OCI-LY7 (cell line): ENCODE results near the gene FLACC1. TPM values are rescaled to one million over a fixed set of nuclear protein-coding genes. Genes with fewer than 3 reads are reported as not detected.
"Not testable (repeated sequence)": the region's sequence is repeated elsewhere in the genome, so short reads cannot be mapped to it uniquely, and the experiment has no call there.

Source experiments
- BruUV-seq: library from RNA; stranded (reverse); fragments of 400-500 nt; replicated peaks from 2 replicates; lab custom pipeline; 2021; lab: Mats Ljungman, UMichigan
- CTCF ChIA-PET: fragments of 300-600 bp; sonication (Branson Sonifier 250); formaldehyde crosslinking; loops from one replicate; lab custom pipeline; 2022; ENCODE audit warnings: antibody characterized with exemption; ENCODE audit not compliant: unreplicated experiment; lab: Charles Lee
- POLR2A ChIA-PET: fragments of 300-600 bp; sonication (Branson Sonifier 250); formaldehyde crosslinking; loops from one replicate; lab custom pipeline; 2022; ENCODE audit warnings: antibody characterized with exemption; lab: Charles Lee
- DNase-seq: peaks from one replicate; pipeline ENCODE4 v3.0.0-alpha.2; 2015; ENCODE audit warnings: low spot score
- H2AFZ ChIP-seq: fragments of 200-600 bp; sonication (generic), shearing (Covaris generic); 2 replicates; pipeline ENCODE4 v1.6.1; 2014; ENCODE audit warnings: mild to moderate bottlenecking, antibody characterized with exemption, low read length, moderate library complexity
- H3K27ac ChIP-seq: fragments of 200-600 bp; sonication (generic); 2 replicates; pipeline ENCODE4 v1.5.1; 2014; ENCODE audit warnings: mixed run types, low read depth, mild to moderate bottlenecking, moderate library complexity, low read length, inconsistent platforms; ENCODE audit not compliant: poor library complexity, severe bottlenecking
- H3K36me3 ChIP-seq: fragments of 200-600 bp; sonication (generic); 2 replicates; pipeline ENCODE4 v1.6.1; 2014; ENCODE audit warnings: mild to moderate bottlenecking, antibody characterized with exemption, low read length, moderate library complexity, mixed read lengths; ENCODE audit not compliant: insufficient read depth
- H3K4me1 ChIP-seq: fragments of 200-600 bp; sonication (generic); 2 replicates; pipeline ENCODE4 v1.5.1; 2014; ENCODE audit warnings: mild to moderate bottlenecking, low read length; ENCODE audit not compliant: insufficient read depth, poor library complexity, severe bottlenecking
- H3K4me2 ChIP-seq: fragments of 200-600 bp; sonication (generic); 2 replicates; pipeline ENCODE4 v1.6.1; 2014; ENCODE audit warnings: mild to moderate bottlenecking, low read length
- H3K4me3 ChIP-seq: fragments of 200-600 bp; sonication (generic); 2 replicates; pipeline ENCODE4 v1.5.1; 2014; ENCODE audit warnings: mild to moderate bottlenecking, low read depth, low read length; ENCODE audit not compliant: poor library complexity, severe bottlenecking
- H3K79me2 ChIP-seq: fragments of 200-600 bp; sonication (generic); 2 replicates; pipeline ENCODE4 v1.6.1; 2016; ENCODE audit warnings: low read depth, mild to moderate bottlenecking, low read length, moderate library complexity, mixed read lengths; ENCODE audit not compliant: insufficient read depth
- H3K9me2 ChIP-seq: fragments of 200-600 bp; sonication (generic); 2 replicates; pipeline ENCODE4 v1.6.1; 2016; ENCODE audit warnings: mild to moderate bottlenecking, low read length, mixed read lengths; ENCODE audit not compliant: insufficient read depth
- H3K9me3 ChIP-seq: fragments of 200-600 bp; sonication (generic); 2 replicates; pipeline ENCODE4 v1.6.1; 2014; ENCODE audit warnings: mild to moderate bottlenecking, mixed run types, low read length, mixed read lengths
- H4K20me1 ChIP-seq: fragments of 200-600 bp; sonication (generic); 2 replicates; pipeline ENCODE4 v1.6.1; 2014; ENCODE audit warnings: mild to moderate bottlenecking, antibody characterized with exemption, low read length, moderate library complexity, mixed read lengths; ENCODE audit not compliant: insufficient read depth
- EZH2phosphoT487 ChIP-seq: fragments of 200-600 bp; sonication (generic); IDR thresholded peaks from 2 replicates; pipeline ENCODE4 v1.6.1; 2018; ENCODE audit warnings: low read depth, borderline replicate concordance, mild to moderate bottlenecking, mixed run types, antibody characterized with exemption, low read length, moderate library complexity, mixed read lengths
- intact Hi-C: fragments of 100-400 bp; cut with micrococcal nuclease; formaldehyde crosslinking; loops from one replicate; pipeline ENCODE4 v1.10.0; 2022; ENCODE audit not compliant: unreplicated experiment
- total RNA-seq, 2 experiments: library from RNA; depleted of rRNA in 1 of 2; stranded (reverse); fragments of >200 nt in 1 of 2; shearing (Covaris generic) in 1 of 2; gene quantifications; 2 replicates each; pipeline ENCODE4 v1.2.3, GENCODE V29; 2014 to 2022
- TF ChIP-seq, protein P1 (sequence below): fragments of 200-600 bp; sonication (generic); conservative IDR thresholded peaks from 2 replicates; pipeline ENCODE4 v1.5.1; 2014; ENCODE audit warnings: mild to moderate bottlenecking, antibody characterized with exemption, low read length, moderate library complexity, mixed read lengths

Gene FLACC1
- total RNA-seq, 2 experiments from 2014 or later, result 1.2 TPM; not detected in 1

DNA sequence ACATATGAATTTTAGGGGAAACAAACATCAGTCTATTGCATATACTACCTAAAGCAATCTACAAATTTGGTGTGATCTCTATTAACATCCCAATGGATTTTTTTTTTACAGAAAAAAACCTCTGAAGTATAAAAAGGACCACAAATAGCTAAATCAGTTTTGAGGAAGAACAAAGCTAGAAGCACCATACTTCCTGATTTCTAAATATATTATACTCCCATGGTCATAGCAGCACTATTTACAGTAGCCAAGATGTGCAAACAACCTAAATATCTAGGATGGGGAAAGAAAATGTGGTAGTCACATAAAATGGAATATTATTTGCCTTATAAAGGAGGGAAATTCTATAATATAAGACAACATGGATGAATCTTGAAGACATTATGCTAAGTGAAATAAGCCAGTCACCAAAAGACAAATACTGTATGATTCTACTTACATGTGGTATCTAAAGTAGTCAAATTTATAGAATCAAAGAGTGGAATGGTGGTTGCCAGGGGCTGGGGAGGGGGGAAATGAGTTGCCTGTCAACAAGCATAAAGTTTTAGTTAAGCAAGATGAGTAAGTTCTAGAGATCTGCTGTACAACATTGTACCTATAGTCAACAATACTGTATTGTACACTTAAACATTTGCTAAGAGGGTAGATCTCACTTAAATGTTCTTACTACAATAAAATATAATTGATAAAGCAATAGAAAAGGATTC lies 114.4 kb downstream of the FLACC1 start:
- Histone ChIP-seq H3K9me2 (no peaks in the 10 kb centered on the region), H3K27ac (no peak overlapping the region), H2AFZ (no peak overlapping the region), H3K4me3 (no peak overlapping the region), H3K4me1 (no peaks in the 10 kb centered on the region), H4K20me1 (no peaks in the 10 kb centered on the region), H3K4me2 (no peak overlapping the region), H3K9me3 (peaks cover 17% of the 10 kb centered on the region), H3K36me3 (peaks cover 40% of the 10 kb centered on the region), H3K79me2 (peaks cover 4% of the 10 kb centered on the region; the same call in 1 of the 2 replicates)
- POLR2A ChIA-PET, result interaction anchor here (0.7 to 1.4 kb wide), 5 partner anchors 9 to 472 kb away, joined by 3 to 7 read pairs (median 5); no protein-coding TSS in a partner anchor
- intact Hi-C loops, result no loop called here
- no peak for TF ChIP-seq EZH2phosphoT487
- TF ChIP-seq, protein P1, sequence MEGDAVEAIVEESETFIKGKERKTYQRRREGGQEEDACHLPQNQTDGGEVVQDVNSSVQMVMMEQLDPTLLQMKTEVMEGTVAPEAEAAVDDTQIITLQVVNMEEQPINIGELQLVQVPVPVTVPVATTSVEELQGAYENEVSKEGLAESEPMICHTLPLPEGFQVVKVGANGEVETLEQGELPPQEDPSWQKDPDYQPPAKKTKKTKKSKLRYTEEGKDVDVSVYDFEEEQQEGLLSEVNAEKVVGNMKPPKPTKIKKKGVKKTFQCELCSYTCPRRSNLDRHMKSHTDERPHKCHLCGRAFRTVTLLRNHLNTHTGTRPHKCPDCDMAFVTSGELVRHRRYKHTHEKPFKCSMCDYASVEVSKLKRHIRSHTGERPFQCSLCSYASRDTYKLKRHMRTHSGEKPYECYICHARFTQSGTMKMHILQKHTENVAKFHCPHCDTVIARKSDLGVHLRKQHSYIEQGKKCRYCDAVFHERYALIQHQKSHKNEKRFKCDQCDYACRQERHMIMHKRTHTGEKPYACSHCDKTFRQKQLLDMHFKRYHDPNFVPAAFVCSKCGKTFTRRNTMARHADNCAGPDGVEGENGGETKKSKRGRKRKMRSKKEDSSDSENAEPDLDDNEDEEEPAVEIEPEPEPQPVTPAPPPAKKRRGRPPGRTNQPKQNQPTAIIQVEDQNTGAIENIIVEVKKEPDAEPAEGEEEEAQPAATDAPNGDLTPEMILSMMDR, result no peak
- BruUV-seq, result no TSS peak
- no peak for DNase-seq
- CTCF ChIA-PET, result no interaction called here

- Histone ChIP-seq H4K20me1 (peaks cover 14% of the 10 kb centered on the region; the same call in 1 of the 2 replicates), H3K9me3 (peaks cover 17% of the 10 kb centered on the region), H3K36me3 (peaks cover 49% of the 10 kb centered on the region), H3K4me1 (peaks cover 15% of the 10 kb centered on the region), H3K79me2 (peaks cover 35% of the 10 kb centered on the region)
- H2AFZ ChIP-seq, BruUV-seq, DNase-seq, CTCF ChIA-PET, POLR2A ChIA-PET, H3K4me3 ChIP-seq, H3K27ac ChIP-seq, H3K4me2 ChIP-seq, H3K9me2 ChIP-seq: not testable (repeated sequence)
- intact Hi-C loops, result loop anchor here (5.0 kb wide), 1 partner anchor 938 kb away; no protein-coding TSS in a partner anchor
Observed at GRCh38 chr2:201239167-201239935, 117.8 kb downstream of the FLACC1 start.

Other genes with a start within 250 kb of the FLACC1 start
- gene CFLAR, start 241.2 kb downstream of the FLACC1 start, total RNA-seq (2014; rRNA removed; shearing (Covaris generic)), result 42.8 and 55.8 TPM in 2 replicates
- gene CFLAR, start 241.2 kb downstream of the FLACC1 start, total RNA-seq (2022), result 82.5 and 91.9 TPM in 2 replicates
- 0.46 and 1.2 TPM in 2 replicates for gene CASP10, start 174.2 kb downstream of the FLACC1 start, total RNA-seq (2014; rRNA removed; shearing (Covaris generic))
- 0.42 and 0.51 TPM in 2 replicates for gene CASP10, start 174.2 kb downstream of the FLACC1 start, total RNA-seq (2022)
- gene CASP8, start 96.8 kb downstream of the FLACC1 start, total RNA-seq (2014; rRNA removed; shearing (Covaris generic)), result 30.5 and 32.4 TPM in 2 replicates
- 34.7 and 35.9 TPM in 2 replicates for gene CASP8, start 96.8 kb downstream of the FLACC1 start, total RNA-seq (2022)
- gene TRAK2, start 94.1 kb upstream of the FLACC1 start, total RNA-seq (2014; rRNA removed; shearing (Covaris generic)), result 4.9 and 7.1 TPM in 2 replicates
- 11.3 and 11.9 TPM in 2 replicates for gene TRAK2, start 94.1 kb upstream of the FLACC1 start, total RNA-seq (2022)
- gene STRADB, start 94.4 kb upstream of the FLACC1 start, total RNA-seq (2014; rRNA removed; shearing (Covaris generic)), result 8.4 and 11.9 TPM in 2 replicates
- gene STRADB, start 94.4 kb upstream of the FLACC1 start, total RNA-seq (2022), result 21.4 and 23.4 TPM in 2 replicates